ENCODE measurements around the gene DISC1.
"Not testable (repeated sequence)": the region's sequence is repeated elsewhere in the genome, so short reads cannot be mapped to it uniquely, and the experiment has no call there.

The DISC1 gene

DNA sequence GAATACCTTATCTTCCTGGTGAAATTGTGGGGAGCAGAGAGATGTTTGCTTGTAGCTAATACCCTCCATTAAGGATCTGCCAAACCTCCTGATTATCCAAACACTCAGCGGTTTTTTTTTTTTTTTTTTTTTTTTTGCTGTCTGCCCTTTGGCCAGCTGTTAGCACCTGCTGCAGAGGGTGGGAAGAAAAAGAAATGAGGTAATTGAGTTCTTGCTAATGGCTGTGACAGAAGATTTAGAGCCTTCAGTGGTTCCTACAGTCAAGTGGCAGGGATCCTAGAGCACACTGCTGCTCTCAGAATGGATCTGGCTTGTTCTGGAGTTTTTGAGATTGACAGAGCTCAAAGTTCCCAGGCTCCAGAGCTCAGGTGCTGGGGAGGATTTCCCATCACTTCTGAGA lies 342.5 kb downstream of the DISC1 start:
- no peak for DNase-seq

DNA sequence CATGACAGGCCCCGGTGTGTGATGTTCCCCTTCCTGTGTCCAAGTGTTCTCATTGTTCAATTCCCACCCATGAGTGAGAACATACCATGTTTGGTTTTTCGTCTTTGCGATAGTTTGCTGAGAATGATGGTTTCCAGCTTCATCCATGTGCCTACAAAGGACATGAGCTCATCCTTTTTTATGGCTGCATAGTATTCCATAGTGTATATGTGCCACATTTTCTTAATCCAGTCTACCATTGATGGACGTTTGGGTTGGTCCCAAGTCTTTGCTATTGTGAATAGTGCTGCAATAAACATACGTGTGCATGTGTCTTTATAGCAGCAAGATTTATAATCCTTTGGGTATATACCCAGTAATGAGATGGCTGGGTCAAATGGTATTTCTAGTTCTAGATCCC lies 343.2 kb downstream of the DISC1 start:
- DNase-seq = not testable (repeated sequence)

DNA sequence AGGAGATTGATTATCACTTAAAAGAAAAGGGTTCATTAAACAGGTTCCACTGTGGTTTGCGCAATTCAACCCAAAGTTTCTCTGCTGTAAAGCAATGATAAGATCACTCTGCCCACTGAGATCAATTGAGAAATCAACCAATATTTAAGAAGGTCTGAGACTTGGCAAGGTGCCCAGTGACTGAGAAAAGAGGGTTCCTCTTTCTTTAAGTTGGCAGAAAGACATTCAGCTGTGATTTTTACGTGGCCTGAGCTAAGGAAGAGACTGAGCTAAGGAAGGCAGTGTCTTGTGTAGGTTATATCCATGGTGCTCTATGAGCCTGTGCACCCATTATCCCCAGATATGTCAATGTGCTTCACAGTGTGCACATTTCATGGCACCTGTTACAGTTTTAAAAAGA lies 344.1 kb downstream of the DISC1 start:
- peak; percentile 94 for DNase-seq

DNA sequence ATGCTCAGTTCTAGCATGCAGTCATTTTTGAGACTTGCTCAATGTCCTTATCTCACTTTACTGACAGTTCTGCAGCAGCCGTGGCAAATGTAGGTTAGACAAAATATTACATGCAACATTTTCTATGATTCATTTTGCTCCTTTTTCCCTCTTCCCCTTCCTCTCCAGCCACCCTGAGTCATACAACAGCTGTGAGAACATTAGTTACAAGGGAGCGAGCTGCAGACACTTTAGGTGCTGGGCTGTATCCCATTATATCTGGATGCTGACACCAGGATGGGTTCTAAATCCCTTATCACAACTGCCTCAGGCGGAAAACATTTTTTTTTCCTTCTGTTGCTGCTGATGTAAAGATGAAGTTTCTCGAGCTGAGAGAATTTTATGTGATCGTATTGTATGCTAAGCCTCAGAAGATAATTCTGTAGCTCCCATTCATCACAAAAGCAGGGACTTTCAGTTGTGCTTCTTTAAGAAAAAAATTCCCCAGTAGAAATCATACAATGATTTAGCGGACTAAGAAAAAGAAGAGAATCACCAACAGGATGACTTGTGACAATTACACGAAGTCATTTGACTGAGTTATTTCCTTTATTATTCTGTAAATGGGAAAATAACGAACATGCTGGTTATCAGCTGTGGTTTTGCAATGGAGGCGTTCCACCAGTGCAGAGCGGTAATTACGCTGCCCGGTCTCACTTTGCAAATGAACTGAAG lies 345.0 kb downstream of the DISC1 start:
- DNase-seq = peak; percentile 91

DNA sequence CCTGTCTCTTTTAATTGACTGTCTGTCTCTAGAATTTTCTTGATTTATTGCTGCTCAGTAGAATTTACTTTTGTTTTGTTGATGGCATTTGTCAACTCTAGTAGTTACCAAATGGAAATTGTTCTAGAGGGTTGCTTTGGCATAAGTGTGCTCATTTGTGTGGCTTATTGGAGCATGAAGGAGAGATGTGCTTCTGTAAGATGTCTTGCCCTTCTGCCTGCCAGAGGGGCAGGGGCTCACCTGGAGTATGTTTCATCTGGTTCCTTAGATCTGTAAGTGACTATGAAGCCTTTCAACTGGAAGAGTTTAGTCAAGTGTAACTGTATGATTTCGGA lies 345.5 kb downstream of the DISC1 start:
- no peak for DNase-seq

DNA sequence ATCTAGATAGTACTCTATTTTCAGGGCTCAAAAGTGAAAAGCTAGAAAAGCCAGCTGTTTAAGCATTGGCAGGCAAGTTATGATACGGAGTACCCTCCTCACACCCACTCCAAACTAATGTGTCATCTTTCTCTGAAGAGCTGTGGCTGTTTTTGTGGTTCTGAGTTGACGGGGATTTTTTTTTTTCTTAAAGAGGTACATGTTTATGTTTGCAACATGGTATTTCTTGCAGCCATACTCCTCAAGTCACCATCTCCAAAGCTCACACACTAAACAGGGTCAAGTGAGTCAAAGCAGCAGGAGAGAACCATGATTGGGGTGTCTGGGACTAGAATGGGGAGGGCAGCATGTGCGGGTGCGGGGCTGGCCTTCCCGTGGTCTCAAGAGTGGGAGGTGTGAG lies 347.2 kb downstream of the DISC1 start:
- DNase-seq = peak; percentile 64

DNA sequence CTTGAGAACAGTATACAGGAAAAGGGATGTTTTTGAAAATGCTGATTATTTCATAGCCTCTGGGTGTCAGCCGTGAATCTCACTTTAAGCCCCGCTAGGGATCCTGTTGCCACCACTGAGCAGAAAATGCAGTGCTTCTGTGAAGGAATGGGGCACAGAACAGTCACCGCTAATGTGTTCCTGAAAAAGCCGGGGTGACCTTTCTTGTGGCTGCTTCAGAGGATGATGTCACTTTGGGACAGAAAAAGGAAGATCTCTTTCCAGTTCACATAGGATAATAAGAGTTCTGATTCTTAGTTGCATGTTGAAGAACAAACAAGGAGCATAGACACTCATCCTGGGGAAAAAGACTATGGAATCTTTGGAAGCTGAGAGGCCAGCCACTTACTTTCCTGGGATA lies 349.6 kb downstream of the DISC1 start:
- DNase-seq = peak; percentile 21

DNA sequence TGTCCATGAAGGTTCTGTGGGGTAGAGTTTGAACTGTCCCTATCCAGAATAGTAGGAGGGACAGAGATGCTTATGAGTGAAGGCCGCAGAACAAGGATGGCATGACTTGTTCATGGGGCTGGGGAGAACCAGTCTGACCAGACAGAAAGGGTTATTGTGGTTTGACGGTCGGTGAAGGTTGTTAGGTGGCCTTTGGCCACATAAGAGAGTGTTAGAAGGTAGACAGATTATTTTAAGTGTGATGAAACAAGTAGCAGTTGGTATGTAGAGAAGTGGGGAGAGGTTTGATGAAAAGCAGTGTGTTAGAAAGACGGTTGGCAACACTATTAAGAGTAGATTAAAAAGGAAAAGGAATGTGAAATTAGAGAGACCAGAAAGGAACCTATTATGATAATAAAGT lies 355.1 kb downstream of the DISC1 start:
- no peak for DNase-seq

DNA sequence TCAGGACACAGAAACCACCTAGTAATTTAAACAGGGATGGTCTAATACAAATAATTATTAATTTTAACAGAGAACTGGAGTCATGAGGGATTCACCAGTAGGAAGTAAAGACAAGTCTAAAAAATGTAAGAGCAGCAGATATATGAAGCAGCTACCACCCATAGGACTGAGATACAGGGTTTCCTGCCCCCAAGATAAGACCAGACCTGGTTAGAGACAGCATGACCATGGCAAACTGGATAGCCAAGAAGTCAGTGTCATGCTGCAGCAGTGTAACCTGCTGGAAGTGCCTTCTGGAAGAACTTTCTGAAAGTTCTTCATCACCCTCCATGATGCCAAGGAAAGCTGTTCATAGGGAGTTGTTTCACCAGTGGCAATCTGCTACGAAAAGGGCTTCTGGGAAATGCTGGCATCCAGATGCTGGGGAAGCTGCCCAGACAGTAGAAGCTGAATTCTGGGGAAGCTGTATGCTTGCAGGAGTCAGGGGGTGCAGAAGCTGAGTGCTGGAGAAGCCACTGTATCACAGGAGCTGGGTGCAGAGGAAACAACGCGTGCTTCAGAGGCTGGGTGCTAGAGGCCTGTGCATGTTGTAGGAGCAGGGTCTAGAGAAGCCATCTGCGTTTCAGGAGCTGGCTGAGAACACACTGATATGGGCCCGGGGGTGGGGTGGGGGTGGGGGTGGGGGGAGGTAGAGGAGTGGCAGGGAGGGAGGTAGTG lies 356.4 kb downstream of the DISC1 start:
- no peak for DNase-seq

DNA sequence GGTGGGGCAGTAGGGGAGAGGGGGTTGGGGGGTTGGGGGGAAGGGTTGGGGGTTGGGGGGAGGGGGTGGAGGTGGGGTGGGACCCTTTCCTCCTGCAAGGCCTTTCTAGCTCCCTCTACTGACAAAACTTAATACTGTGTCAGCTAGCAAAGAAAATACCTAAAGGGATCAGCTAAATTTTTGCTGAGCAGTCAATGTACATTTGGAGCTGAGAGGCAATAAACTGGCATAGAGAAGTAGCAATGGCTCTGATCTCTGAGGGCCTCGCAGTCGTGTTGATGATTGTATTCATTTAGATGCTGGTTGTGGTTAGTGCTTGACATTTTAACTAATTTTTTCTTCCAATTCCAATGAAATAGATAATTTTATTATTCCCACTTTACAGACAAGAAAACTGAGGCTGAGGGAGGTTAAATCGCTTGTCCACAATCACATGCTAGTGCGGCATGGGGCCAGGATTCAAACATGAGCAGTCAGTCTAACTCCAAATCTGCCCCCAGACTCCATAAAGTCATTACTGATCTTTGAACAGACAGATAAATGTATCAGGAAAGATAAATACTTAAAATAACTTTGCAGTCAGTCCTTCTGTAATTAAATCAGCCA lies 357.1 kb downstream of the DISC1 start:
- no peak for DNase-seq

DNA sequence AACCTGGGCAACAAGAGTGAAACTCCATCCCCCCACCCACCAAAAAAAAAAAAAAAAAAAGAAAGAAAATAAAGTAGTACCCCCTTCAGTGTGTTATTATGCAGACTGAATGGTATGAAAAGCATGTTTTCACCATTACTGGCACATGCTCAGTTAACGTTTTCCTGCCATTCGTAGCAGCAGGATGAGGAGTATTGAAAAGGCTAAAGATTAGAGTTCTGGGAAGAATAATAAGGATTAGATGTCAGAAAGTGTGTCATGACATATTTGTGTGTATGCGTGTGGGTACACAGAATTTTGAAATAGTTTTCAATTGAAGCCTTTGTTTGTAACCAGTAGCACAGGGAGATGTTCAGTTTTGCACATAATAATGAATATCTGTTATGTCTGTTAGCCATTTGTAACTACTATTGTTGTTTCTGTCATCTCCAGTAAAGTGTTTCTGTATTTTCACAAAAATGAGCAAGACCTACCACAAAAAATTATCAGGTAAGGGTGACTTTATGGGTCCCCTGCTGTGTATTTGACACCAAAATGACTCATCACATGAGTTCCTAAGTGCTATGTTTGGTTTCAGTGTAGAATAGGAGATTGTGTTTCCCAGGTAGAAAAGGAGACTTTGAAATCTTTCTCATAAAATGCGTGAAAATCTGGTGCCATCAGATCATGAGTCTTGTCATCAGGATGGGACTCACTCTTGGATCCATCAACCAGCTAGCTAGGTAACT lies 358.9 kb downstream of the DISC1 start:
- DNase-seq = no peak

DNA sequence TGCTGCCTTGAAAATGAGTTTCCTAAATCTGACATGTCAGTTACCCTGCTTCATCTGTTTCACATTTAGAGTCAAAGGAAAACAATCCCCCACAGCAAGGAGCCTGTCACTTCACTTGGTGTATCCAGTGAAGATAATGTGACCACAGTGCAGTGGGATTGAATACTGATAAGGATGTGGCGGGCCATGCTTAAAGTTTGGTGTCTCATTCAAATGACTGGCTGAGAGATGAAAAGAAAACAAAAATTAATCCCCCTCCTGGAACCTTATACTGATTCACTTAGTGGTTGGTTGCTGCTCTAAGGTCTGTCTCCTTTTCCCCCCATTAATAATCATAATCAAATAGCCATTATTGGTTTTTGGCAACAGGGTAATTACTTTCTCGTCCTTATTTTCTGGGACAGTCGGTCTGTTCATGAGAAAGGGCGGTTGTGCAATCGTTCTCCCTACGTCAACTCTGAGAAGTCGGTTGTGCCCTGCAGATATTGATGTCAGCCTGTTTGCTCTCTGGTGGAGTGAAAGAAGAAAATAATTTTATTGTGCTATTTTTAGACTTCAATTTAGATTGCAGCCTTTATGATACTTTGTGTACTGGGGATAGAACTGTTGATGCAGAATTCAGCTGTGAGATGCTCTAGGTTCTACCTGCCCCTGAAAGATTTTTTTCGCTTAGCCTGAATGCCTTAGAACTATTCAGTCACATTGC lies 360.2 kb downstream of the DISC1 start:
- no peak for DNase-seq

DNA sequence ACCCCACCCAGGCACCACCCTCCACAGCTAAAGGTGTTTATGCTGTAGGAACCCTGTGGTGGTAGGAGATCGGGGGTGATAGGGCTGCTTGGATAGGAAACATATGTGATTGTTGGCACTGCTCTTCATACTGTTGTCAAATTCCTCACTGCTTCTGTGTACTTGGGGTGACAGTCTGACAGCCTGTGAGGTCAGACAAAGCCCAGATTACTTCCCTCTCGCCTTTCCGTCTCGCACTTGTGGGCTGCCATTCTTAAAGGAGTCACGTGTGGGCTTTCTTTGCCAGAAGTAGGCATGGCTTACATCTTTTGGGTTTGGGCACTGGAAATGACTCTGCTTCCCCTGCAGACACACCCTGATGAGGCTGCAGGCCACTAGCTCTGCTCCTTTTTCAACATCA lies 363.8 kb downstream of the DISC1 start:
- peak; percentile 10 for DNase-seq

DNA sequence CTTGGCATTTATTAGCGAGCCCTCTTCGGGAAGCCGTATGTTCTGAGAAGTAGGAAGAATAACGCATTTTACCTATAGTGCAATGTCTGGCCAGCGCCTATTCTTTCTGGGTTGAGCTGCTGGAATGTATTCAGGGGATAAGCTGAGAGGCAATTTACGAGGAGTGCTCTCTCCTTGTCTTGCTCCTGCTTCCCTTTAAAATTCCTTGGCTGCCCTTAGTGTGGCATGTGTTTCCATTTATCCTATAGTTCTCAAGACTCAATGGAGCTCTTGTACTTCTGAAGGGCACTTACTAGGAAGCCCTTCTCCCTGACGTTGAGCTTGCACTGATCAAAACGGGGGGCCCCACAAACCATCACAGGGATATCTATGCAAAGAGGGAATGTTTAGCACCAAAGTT lies 364.6 kb downstream of the DISC1 start:
- DNase-seq = no peak

DNA sequence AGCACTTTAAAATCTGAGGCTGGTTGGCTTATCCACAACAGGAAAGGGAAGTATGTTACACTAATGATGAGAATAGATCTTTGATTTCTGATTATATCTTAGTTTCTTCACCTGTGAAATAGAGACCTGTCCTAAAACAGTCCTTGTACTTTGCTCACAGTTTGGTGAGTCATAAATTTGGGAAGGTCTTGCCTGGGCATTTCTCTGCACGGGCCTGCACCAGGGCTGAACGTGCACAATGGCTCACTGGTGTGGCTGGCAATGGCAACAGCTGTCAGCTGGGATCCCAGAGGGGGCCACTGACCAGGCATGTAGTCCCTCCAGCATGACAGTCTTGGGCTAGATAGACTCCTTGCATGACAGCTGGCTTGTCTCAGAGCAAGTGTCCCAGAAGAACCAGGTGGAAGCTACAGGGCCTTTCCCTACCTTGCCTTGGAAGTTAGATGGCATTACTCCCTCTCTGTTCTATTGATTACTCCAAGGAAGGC lies 367.4 kb downstream of the DISC1 start:
- no peak for DNase-seq

DNA sequence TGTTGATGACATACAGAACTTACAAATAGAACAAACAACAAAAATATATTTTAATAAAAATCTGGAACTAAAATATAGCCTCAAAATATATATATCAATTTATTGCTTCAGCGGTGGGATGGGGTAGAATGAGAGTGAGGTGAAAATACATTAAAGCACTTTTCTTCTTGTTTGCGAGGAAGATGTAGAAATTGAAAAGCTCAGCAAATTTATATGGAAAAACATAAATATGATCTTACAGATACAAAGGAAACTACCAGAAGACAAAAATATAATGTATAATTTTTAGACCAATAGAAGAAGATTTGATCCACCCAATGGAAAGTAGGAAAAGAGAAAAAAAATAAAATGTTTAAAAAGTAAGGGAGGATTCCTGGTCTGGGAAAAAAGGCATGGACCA lies 372.2 kb downstream of the DISC1 start:
- DNase-seq = no peak

DNA sequence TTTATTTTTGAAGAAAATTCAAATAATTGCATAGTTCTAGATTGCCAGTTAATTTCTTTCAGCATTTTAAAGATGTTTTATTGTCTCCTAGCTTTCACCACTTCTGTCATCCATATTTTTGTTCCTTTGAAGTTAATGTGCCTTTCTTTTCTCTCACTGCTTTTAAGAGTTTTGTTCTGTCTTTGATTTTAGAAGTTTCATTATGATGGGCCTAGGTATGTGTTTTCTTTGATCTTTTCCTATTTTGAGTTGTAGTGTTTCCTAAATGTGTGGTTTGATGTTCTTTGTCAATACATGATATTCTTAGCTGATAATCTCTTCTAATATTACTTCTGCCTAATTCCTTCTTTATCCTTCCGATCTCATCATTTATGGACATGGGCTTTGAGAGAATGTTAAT lies 378.7 kb downstream of the DISC1 start:
- DNase-seq = no peak

DNA sequence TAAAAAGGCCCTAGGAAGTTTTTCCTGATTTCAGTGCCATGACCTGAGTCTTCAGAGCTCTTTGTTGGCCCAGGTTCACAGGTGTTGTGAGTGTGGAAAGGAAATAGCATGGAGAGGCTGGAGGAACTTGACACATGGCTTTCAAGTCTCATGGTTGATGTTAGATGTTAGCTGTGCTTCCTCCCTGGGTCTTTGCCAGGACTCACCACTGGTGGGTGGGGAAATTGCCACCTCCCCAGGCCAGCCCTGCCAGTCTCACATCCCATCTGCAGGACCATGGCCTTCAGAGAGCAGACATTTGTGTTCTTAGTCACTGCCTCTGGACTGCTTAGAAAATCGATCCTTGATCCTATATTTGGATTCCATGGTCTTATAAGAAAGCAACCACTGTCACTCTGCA lies 383.2 kb downstream of the DISC1 start:
- peak; percentile 31 for DNase-seq

DNA sequence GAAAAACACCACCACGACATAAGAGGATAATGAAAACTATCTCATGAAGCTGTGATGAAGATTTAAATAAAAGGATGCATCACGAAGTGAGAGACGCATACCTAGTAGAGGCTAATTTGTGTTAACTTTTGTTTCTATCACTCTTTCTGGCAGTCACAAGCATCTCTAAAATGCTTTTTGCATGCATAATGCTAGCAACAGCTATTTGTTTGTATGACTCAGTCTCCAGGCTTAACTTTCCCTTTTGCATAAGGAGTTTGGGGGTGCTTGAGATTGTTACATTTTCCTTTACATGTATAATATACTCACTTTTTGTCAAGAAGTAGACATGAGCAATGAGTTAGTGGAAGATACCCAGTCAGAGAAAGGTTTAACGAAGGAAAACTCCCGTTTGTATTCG lies 385.4 kb downstream of the DISC1 start:
- DNase-seq = no peak

DNA sequence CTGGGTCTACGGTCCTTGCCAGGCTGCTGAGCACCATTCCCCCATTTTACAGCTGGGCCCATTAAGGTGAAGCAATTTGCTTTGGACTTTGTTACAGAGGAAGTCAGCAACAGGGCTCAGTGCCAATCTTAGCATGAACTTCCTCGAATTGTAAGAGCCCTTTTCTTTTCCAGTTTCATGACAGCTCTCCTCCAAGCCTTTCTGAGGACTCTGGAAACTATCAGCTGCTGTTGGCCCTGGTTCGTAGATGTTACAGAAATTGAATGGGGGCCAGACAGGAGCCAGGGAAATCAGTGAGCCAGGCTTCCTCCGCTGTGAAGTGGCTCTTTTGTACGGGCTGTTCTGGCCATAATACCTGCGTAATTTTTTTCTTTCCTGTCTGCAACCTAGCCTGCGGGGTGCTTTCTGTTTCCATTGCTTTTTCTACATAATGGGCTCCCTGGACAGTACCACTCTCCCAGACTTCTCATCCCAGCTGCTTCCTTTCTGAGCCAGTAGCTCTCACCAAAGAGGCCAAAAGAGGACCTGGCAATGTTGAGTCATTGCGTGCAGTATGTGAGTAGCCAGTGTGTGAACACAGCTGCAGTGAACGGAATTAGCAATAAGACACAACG lies 386.3 kb downstream of the DISC1 start:
- DNase-seq = peak; percentile 49

DNA sequence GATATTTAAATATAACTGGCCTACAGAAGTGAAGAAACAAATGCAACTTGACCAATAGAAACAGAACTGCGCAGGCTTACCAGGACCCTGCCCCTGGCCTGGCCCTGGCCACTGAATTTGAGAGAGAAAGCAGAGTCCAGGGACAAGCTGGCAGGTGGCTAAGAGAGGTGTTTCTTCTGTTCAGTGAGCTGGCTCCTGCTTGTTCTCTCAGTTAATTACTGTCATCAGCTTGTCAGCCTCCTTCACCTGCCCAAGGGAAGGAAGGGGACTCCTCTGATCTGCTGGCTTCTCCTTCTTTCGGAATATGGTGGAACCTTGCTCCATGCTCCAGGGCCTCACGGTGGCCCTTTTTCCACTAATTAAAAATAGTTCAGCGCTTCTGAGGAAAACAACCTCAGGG lies 388.4 kb downstream of the DISC1 start:
- DNase-seq = no peak

DNA sequence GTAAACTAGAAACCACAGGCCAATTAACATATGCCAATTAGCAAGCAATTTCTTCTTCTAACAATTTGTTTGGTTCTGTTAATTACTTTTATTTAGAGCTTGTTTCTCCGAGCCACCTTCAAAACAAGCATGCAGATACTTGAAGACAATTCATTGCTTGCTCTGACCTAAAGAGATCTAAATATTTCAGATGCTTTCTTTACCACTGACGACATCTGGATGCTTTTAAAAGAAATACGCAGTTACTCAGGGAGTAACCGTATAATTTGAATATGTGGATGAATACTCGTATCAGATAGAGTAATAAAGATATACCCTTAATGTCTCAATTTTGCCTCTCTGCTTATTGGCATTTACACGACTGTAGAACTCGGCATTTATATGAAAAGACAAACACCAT lies 390.0 kb downstream of the DISC1 start:
- DNase-seq = no peak

DNA sequence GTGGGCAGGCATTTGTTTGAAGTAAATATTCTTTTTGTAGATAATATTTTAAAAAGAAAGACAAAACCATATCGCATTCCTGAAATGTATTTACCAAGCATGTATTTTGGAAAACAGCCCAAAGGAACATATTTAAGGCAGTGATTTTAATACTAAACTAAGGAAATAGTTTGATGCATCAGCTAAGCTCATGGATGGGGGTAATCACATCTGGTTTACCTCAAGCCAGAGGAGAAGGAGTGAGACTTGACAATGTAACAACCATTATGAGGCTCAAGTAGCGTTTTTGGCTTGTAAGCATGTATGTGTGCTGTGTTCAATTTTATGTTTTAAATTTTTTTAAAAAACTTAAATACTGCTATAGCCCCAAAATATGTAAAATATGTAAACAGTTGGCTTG lies 390.5 kb downstream of the DISC1 start:
- DNase-seq = no peak
